ENCODE data around the gene TANC2.

- TF ChIP-seq CTCF (IDR thresholded peaks at IDR 0.05 in 8 of 11, conservative IDR thresholded peaks at IDR 0.05 in 3 of 11): no peak
- no peak for TF ChIP-seq POLR2A (IDR thresholded peaks at IDR 0.05)
- no peak for TF ChIP-seq POLR2AphosphoS5 (IDR thresholded peaks at IDR 0.05)
Measured at GRCh38 chr17:62935098-62935497, 30.9 kb upstream of the TANC2 start.

All from spleen (tissue), 7 donors.